SK-N-SH treated with all-trans-retinoic acid at 6 μM for 48 hours (cell line): ENCODE measurements around the gene ARF5.

Experiments used
- ARNTL ChIP-seq: fragments of 450-650 bp; formaldehyde crosslinking; IDR thresholded peaks from 2 replicates; pipeline ENCODE4 v1.5.0; 2020; ENCODE audit warnings: low read depth, mild to moderate bottlenecking, moderate library complexity, borderline replicate concordance
- BACH2 ChIP-seq: fragments of 250-450 bp; sonication (Bioruptor Pico); IDR thresholded peaks from 2 replicates; pipeline ENCODE4 v1.9.0; 2021; ENCODE audit warnings: mild to moderate bottlenecking, borderline replicate concordance
- TF ChIP-seq, protein P1 (sequence below): fragments of 250-450 bp; sonication (Bioruptor Pico); IDR thresholded peaks from 2 replicates; pipeline ENCODE4 v1.8.0; 2020; ENCODE audit warnings: mild to moderate bottlenecking, moderate library complexity, borderline replicate concordance
- TF ChIP-seq, protein P2 (sequence below): fragments of 250-450 bp; sonication (Bioruptor Pico); IDR thresholded peaks from 2 replicates; pipeline ENCODE4 v1.5.1; 2021; ENCODE audit warnings: mild to moderate bottlenecking, moderate library complexity

- TF ChIP-seq ARNTL: no peak
- TF ChIP-seq, protein P1, sequence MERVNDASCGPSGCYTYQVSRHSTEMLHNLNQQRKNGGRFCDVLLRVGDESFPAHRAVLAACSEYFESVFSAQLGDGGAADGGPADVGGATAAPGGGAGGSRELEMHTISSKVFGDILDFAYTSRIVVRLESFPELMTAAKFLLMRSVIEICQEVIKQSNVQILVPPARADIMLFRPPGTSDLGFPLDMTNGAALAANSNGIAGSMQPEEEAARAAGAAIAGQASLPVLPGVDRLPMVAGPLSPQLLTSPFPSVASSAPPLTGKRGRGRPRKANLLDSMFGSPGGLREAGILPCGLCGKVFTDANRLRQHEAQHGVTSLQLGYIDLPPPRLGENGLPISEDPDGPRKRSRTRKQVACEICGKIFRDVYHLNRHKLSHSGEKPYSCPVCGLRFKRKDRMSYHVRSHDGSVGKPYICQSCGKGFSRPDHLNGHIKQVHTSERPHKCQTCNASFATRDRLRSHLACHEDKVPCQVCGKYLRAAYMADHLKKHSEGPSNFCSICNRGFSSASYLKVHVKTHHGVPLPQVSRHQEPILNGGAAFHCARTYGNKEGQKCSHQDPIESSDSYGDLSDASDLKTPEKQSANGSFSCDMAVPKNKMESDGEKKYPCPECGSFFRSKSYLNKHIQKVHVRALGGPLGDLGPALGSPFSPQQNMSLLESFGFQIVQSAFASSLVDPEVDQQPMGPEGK (CRISPR knock-in tag): no peak
- no peak for TF ChIP-seq BACH2 (CRISPR knock-in tag)
- TF ChIP-seq, protein P2, sequence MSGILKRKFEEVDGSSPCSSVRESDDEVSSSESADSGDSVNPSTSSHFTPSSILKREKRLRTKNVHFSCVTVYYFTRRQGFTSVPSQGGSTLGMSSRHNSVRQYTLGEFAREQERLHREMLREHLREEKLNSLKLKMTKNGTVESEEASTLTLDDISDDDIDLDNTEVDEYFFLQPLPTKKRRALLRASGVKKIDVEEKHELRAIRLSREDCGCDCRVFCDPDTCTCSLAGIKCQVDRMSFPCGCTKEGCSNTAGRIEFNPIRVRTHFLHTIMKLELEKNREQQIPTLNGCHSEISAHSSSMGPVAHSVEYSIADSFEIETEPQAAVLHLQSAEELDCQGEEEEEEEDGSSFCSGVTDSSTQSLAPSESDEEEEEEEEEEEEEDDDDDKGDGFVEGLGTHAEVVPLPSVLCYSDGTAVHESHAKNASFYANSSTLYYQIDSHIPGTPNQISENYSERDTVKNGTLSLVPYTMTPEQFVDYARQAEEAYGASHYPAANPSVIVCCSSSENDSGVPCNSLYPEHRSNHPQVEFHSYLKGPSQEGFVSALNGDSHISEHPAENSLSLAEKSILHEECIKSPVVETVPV (CRISPR knock-in tag): no peak
Measured at GRCh38 chr7:127581716-127582115, 6.5 kb upstream of the ARF5 start.
